Left ventricle myocardium inferior (tissue), 1 donor: ENCODE results near the gene NMNAT2. TPM values are rescaled to one million over a fixed set of nuclear protein-coding genes. Genes with fewer than 3 reads are reported as not detected.
A peak's percentile ranks its signal among the peaks of the same experiment; 100 is the strongest.

ENCODE experiments used
- DNase-seq: peaks from one replicate; pipeline ENCODE4 v3.0.0-alpha.2; 2020
- H3K27ac ChIP-seq: fragments of 200-600 bp; replicated peaks from 2 replicates; pipeline ENCODE4 v1.8.0; 2021
- H3K27me3 ChIP-seq: fragments of 200-600 bp; 2 replicates; pipeline ENCODE4 v1.8.0; 2021; ENCODE audit warnings: low read depth
- H3K36me3 ChIP-seq: fragments of 200-600 bp; 2 replicates; pipeline ENCODE4 v1.8.0; 2021
- H3K4me1 ChIP-seq: fragments of 200-600 bp; 2 replicates; pipeline ENCODE4 v1.8.0; 2021
- H3K4me3 ChIP-seq: fragments of 200-600 bp; 2 replicates; pipeline ENCODE4 v1.8.0; 2021; ENCODE audit warnings: mild to moderate bottlenecking, moderate library complexity
- H3K9me3 ChIP-seq: fragments of 200-600 bp; replicated peaks from 2 replicates; pipeline ENCODE4 v1.8.0; 2021
- intact Hi-C: fragments of 100-400 bp; cut with micrococcal nuclease; formaldehyde crosslinking; loops from one replicate; pipeline ENCODE4 v1.11.0; 2022
- total RNA-seq: library from RNA; stranded (reverse); fragmentation: NEBNext Ultra II Directional; extraction: Animal tissue kit (Norgen Biotek cat#: 25700); gene quantifications from one replicate; pipeline ENCODE4 v1.2.1, GENCODE V29; 2021
- TF ChIP-seq, protein P1 (sequence below): fragments of 200-600 bp; IDR thresholded peaks from 2 replicates; pipeline ENCODE4 v1.8.0; 2021; ENCODE audit warnings: antibody characterized with exemption, mild to moderate bottlenecking, borderline replicate concordance
- donor health status: DM: no; HTN: yes; CAD: no; lungs with severe emphysema.

Gene NMNAT2
- total RNA-seq, 1 donor from 2014 or later, result 3.4 TPM

DNA sequence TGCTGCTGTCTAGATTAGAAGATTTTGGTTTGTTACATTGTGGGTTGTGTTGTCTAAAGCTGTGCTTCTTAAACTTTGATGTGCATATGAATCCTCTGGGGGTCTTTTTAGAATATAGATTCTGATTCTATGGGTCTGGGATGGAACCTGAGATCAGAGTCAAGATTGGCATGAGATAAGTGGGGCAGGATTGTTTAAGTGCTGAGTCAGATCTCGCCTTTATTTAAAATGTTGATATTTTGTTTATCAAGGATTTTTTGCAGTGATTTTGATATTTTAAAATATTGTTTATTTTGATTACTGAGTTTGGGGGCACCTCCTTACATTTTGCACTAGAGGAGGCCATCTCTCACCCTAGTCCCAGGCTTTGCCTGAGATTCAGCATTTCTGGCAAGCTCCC lies 117.4 kb downstream of the NMNAT2 start:
- intact Hi-C loops, result no loop called here
- Histone ChIP-seq H3K4me1 (peaks cover 54% of the 10 kb centered on the region), H3K9me3 (no peaks in the 10 kb centered on the region), H3K27me3 (no peaks in the 10 kb centered on the region), H3K27ac (peak overlapping the region; percentile 73), H3K4me3 (no peak overlapping the region), H3K36me3 (no peaks in the 10 kb centered on the region)
- DNase-seq, result no peak
- TF ChIP-seq, protein P1, sequence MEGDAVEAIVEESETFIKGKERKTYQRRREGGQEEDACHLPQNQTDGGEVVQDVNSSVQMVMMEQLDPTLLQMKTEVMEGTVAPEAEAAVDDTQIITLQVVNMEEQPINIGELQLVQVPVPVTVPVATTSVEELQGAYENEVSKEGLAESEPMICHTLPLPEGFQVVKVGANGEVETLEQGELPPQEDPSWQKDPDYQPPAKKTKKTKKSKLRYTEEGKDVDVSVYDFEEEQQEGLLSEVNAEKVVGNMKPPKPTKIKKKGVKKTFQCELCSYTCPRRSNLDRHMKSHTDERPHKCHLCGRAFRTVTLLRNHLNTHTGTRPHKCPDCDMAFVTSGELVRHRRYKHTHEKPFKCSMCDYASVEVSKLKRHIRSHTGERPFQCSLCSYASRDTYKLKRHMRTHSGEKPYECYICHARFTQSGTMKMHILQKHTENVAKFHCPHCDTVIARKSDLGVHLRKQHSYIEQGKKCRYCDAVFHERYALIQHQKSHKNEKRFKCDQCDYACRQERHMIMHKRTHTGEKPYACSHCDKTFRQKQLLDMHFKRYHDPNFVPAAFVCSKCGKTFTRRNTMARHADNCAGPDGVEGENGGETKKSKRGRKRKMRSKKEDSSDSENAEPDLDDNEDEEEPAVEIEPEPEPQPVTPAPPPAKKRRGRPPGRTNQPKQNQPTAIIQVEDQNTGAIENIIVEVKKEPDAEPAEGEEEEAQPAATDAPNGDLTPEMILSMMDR, result no peak

- TF ChIP-seq, protein P1, result no peak
- Histone ChIP-seq H3K9me3 (no peaks in the 10 kb centered on the region), H3K27ac (no peak overlapping the region), H3K4me1 (peaks cover 49% of the 10 kb centered on the region), H3K36me3 (no peaks in the 10 kb centered on the region), H3K4me3 (no peak overlapping the region), H3K27me3 (no peaks in the 10 kb centered on the region)
- DNase-seq, result no peak
- intact Hi-C loops, result no loop called here
These were observed 117.8 kb downstream of the NMNAT2 start for GRCh38 chr1:183300395-183300794.

DNA sequence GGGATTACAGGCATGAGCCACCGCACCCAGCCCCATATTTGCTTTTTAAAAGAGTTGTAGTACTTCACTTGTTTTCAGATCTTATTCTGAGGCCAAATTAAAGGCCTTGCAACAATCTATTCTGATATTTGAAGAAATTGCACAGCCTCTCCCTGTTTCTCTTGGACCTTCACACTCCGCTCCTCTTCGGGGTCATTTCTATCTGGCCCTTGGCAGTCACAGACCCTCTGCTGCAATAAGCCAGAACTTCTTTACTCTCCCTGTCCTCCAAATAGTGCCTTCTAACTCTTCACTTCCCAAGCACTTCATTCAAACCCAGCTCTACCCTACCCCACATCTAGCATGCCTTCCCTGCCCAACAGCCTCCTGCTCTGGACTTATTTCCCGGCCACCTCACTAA lies 121.4 kb downstream of the NMNAT2 start:
- TF ChIP-seq, protein P1, result no peak
- H3K4me3 ChIP-seq, result no peak overlapping the region
- H3K9me3 ChIP-seq, result no peaks in the 10 kb centered on the region
- no peaks in the 10 kb centered on the region for H3K36me3 ChIP-seq
- no peak for DNase-seq
- intact Hi-C loops, result no loop called here
- H3K27ac ChIP-seq, result no peak overlapping the region
- H3K27me3 ChIP-seq, result no peaks in the 10 kb centered on the region
- peaks cover 19% of the 10 kb centered on the region for H3K4me1 ChIP-seq

GRCh38 chr1:183295521-183295920 lies 122.7 kb downstream of the NMNAT2 start:
- Histone ChIP-seq H3K4me1 (peaks cover 13% of the 10 kb centered on the region), H3K9me3 (no peaks in the 10 kb centered on the region), H3K27me3 (no peaks in the 10 kb centered on the region), H3K27ac (no peak overlapping the region), H3K36me3 (no peaks in the 10 kb centered on the region), H3K4me3 (no peak overlapping the region)
- TF ChIP-seq, protein P1, result no peak
- DNase-seq, result no peak
- intact Hi-C loops, result no loop called here

GRCh38 chr1:183293876-183294275 lies 124.3 kb downstream of the NMNAT2 start:
- Histone ChIP-seq H3K9me3 (no peaks in the 10 kb centered on the region), H3K4me1 (peaks cover 24% of the 10 kb centered on the region), H3K27ac (no peak overlapping the region), H3K27me3 (no peaks in the 10 kb centered on the region), H3K4me3 (no peak overlapping the region), H3K36me3 (no peaks in the 10 kb centered on the region)
- DNase-seq, result no peak
- TF ChIP-seq, protein P1, result no peak
- intact Hi-C loops, result no loop called here

DNA sequence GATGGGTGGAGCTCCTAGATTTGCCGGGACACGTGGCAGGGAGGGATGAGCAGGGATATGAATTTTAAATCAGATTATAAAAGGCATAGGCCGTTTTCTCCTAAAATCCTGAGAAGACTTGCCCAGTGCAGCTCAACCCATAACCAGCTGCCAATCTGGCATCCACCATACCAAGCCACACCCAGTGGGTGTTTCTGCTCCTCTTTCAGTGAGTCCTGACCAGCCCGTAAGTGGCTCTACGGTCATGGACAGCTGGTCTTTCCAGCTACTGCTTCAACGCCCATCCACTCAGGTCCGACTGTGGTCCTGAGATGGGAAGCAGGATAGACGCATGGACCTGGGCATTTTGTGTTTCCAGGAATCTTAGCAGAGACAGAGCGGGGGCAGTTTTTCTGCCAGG lies 124.9 kb downstream of the NMNAT2 start:
- Histone ChIP-seq H3K27ac (no peak overlapping the region), H3K4me1 (peaks cover 31% of the 10 kb centered on the region), H3K36me3 (no peaks in the 10 kb centered on the region), H3K27me3 (no peaks in the 10 kb centered on the region), H3K4me3 (no peak overlapping the region), H3K9me3 (no peaks in the 10 kb centered on the region)
- TF ChIP-seq, protein P1, result no peak
- DNase-seq, result no peak
- intact Hi-C loops, result no loop called here
